Panc1 (cell line): Measurements from ENCODE around the gene TOE1.

Experiments used
- POLR2AphosphoS5 ChIP-seq: IDR thresholded peaks from 2 replicates; pipeline ENCODE4 v1.6.1; 2012; ENCODE audit warnings: mild to moderate bottlenecking, low read depth, low read length, moderate library complexity
- SIN3A ChIP-seq: IDR thresholded peaks from 2 replicates; pipeline ENCODE4 v1.6.1; 2012; ENCODE audit warnings: low read depth, mild to moderate bottlenecking, low read length, moderate library complexity, borderline replicate concordance; ENCODE audit not compliant: insufficient read depth
- TCF7L2 ChIP-seq: IDR thresholded peaks from 2 replicates; pipeline ENCODE4 v1.6.1; 2011; ENCODE audit warnings: mild to moderate bottlenecking, low read depth, low read length, inconsistent platforms
- TF ChIP-seq, protein P1 (sequence below): fragments of 450-650 bp; IDR thresholded peaks from 2 replicates; pipeline ENCODE4 v1.5.1; 2017; ENCODE audit warnings: mild to moderate bottlenecking
- TF ChIP-seq, protein P2 (sequence below), 2 experiments: IDR thresholded peaks; 2 replicates each; pipeline ENCODE4 v1.6.1; 2011 to 2012; ENCODE audit warnings: low read depth in 2 of 2, control low read depth in 1 of 2, low read length in 1 of 2, mild to moderate bottlenecking in 1 of 2, moderate library complexity in 1 of 2; ENCODE audit not compliant: insufficient read depth in 1 of 2

DNA sequence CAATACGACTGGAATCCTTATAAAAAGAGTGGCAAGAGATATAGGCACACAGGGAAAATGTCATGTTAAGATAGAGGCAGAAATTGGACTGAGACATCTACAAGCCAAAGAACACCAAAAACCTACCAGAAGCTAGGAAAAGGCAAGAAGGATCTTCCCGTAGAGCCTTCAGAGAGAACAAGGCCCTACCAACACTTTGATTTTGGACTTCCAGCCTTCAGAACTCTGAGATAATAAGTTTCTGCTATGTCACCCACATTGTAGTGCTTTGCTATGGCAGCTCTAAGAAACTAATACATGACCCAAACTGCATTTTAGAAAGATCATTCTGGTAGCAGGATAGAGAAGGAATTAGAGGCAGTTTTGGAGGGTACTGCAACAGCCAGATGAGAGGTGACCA is 24.3 kb downstream of the TOE1 start:
- TF ChIP-seq, protein P1, sequence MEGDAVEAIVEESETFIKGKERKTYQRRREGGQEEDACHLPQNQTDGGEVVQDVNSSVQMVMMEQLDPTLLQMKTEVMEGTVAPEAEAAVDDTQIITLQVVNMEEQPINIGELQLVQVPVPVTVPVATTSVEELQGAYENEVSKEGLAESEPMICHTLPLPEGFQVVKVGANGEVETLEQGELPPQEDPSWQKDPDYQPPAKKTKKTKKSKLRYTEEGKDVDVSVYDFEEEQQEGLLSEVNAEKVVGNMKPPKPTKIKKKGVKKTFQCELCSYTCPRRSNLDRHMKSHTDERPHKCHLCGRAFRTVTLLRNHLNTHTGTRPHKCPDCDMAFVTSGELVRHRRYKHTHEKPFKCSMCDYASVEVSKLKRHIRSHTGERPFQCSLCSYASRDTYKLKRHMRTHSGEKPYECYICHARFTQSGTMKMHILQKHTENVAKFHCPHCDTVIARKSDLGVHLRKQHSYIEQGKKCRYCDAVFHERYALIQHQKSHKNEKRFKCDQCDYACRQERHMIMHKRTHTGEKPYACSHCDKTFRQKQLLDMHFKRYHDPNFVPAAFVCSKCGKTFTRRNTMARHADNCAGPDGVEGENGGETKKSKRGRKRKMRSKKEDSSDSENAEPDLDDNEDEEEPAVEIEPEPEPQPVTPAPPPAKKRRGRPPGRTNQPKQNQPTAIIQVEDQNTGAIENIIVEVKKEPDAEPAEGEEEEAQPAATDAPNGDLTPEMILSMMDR = no peak
- TF ChIP-seq, protein P2, sequence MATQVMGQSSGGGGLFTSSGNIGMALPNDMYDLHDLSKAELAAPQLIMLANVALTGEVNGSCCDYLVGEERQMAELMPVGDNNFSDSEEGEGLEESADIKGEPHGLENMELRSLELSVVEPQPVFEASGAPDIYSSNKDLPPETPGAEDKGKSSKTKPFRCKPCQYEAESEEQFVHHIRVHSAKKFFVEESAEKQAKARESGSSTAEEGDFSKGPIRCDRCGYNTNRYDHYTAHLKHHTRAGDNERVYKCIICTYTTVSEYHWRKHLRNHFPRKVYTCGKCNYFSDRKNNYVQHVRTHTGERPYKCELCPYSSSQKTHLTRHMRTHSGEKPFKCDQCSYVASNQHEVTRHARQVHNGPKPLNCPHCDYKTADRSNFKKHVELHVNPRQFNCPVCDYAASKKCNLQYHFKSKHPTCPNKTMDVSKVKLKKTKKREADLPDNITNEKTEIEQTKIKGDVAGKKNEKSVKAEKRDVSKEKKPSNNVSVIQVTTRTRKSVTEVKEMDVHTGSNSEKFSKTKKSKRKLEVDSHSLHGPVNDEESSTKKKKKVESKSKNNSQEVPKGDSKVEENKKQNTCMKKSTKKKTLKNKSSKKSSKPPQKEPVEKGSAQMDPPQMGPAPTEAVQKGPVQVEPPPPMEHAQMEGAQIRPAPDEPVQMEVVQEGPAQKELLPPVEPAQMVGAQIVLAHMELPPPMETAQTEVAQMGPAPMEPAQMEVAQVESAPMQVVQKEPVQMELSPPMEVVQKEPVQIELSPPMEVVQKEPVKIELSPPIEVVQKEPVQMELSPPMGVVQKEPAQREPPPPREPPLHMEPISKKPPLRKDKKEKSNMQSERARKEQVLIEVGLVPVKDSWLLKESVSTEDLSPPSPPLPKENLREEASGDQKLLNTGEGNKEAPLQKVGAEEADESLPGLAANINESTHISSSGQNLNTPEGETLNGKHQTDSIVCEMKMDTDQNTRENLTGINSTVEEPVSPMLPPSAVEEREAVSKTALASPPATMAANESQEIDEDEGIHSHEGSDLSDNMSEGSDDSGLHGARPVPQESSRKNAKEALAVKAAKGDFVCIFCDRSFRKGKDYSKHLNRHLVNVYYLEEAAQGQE (IDR thresholded peaks at IDR 0.05; ENCODE audit: insufficient read depth in 1 of 2, low read depth in 2 of 2, low read length in 1 of 2) = no peak
- TF ChIP-seq TCF7L2 (no peak), POLR2AphosphoS5 (no peak), SIN3A (no peak)
